HUES6 (cell line): ENCODE data around the gene LRG1.
A peak's percentile ranks its signal among the peaks of the same experiment; 100 is the strongest.

Source experiments
- H3K27ac ChIP-seq: 2 replicates; pipeline ENCODE4 v1.7.0; 2013; ENCODE audit warnings: low read depth, mild to moderate bottlenecking, low read length, inconsistent platforms
- H3K27me3 ChIP-seq: 2 replicates; pipeline ENCODE4 v1.6.1; 2013; ENCODE audit warnings: low read length; ENCODE audit not compliant: control insufficient read depth, insufficient read depth
- H3K36me3 ChIP-seq: 2 replicates; pipeline ENCODE4 v1.6.1; 2013; ENCODE audit warnings: low read length; ENCODE audit not compliant: control insufficient read depth, insufficient read depth
- H3K4me1 ChIP-seq: 2 replicates; pipeline ENCODE4 v1.6.1; 2013; ENCODE audit warnings: low read length; ENCODE audit not compliant: control insufficient read depth, insufficient read depth
- H3K4me3 ChIP-seq: 2 replicates; pipeline ENCODE4 v1.5.1; 2013; ENCODE audit warnings: low read depth, low read length
- H3K9ac ChIP-seq: one replicate; pipeline ENCODE4 v1.6.1; 2013; ENCODE audit warnings: mild to moderate bottlenecking, low read length
- H3K9me3 ChIP-seq: 2 replicates; pipeline ENCODE4 v1.6.1; 2013; ENCODE audit warnings: low read depth, low read length; ENCODE audit not compliant: control insufficient read depth, insufficient read depth

LRG1 gene

DNA sequence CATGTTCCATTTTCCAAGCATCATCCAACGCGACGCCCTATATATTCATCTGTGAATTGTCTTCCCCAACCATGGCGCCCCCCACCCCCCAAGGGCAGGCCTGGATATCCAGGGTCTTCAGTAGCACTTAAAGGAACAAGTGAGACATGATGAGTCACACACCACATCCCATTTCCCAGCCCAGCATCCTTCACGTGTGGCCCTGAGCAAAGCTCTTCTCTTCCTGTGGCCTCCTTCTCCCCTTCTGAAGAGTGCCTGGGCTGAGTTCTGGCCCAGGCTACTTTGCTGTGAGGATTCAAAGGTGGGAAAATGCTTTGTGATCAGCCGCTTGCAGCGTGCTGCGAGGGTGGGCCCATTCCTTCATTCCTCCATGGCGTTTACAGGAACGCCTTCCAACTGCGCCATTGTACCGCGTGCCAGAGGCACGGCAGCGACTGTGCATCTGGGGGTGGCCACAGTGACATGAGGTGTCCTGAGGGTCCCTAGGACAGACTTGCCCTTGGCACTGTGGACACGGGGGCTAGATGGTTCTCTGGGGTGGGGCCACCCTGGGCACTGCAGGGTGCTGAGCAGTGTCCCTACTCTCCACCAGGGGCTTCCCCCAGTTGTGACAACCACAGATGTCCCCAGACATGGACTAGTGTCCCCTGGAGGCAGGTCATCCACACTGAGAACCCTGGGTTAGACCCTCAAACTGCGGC lies 33.2 kb downstream of the LRG1 start:
- H3K4me3 ChIP-seq, result no peak overlapping the region
- peaks cover 14% of the 10 kb centered on the region for H3K27me3 ChIP-seq
- no peaks in the 10 kb centered on the region for H3K9me3 ChIP-seq
- H3K27ac ChIP-seq, result no peak overlapping the region
- H3K36me3 ChIP-seq, result peaks cover 46% of the 10 kb centered on the region
- H3K4me1 ChIP-seq, result no peaks in the 10 kb centered on the region
- peak overlapping the region; percentile 24 for H3K9ac ChIP-seq

DNA sequence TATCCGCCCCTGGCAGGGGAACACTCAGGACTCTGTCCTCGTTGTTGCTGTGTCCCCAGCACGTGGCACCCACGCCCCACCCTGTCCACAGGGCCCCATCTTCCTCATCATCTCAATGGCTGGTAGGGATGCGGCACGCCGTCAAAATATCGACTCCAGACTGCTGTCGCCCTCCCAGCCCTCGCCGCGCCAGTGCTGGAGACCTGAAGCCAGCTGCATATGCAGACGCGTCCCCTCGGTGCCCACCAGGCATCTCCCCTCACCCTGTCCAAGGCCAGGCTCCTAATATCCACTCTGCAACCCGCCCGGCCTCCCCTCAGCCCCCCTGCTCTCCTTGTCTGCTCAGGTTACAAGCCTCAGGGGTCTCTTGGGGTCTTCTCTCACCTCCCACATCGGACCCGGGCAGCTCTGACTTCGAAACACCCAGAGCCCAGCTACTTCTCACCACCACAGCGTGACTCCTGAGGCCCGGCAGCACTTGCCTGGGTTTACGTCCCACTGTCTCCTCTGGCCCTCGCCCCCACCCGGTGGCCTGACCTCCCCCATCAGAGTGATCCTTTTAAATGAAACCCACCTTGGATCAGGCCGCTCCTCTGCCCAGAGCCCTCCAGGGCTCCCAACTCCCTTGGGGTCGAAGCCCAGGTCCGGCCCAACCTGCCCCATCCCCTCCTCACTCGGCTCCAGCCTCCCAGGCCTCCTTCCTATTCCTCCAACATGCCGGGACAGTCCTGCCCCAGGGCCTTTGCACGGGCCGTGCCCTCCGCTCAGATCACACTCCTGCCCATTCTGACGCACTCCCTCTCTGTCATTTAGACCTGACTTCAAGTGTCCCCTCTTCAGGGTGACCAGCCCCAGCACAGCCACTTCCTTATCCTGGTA lies 34.0 kb downstream of the LRG1 start:
- H3K4me1 ChIP-seq, result no peaks in the 10 kb centered on the region
- H3K9me3 ChIP-seq, result no peaks in the 10 kb centered on the region
- no peak overlapping the region for H3K9ac ChIP-seq
- H3K36me3 ChIP-seq, result peaks cover 54% of the 10 kb centered on the region
- H3K27me3 ChIP-seq, result peaks cover 6% of the 10 kb centered on the region
- no peak overlapping the region for H3K27ac ChIP-seq
- H3K4me3 ChIP-seq, result no peak overlapping the region

DNA sequence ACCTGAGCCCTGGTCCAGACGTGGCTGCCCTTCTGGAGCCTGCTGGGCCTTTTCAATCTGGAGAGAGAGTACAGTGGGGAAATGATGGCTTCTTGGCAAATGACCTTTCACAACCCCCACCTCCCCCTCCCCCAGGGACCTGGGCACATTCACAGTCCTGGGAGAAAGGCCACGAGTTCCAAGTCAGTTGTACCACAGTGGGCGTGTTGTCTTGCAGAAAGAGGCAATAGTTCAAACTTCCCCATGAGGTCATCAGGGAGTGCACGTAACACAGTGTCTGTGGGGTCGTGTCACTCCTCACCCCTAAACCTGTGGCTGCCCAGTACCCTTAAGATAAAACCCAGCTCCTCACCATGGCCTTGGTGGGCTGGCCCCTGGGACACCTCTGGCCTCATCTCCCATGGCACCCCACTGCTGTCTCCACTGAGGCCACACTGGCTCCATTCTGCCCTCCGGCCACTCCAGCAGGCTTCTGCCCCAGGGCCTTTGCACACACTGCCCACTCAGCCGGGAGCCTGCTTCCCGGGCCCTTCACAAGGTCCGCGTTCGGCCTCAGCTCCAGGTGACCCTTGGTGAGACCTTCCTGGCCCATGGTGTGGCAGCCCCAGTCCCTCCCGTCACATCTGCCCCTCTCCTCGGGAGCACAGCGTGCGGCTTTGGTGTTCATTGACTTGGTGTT lies 34.8 kb downstream of the LRG1 start:
- H3K27me3 ChIP-seq, result no peaks in the 10 kb centered on the region
- H3K9me3 ChIP-seq, result no peaks in the 10 kb centered on the region
- H3K4me3 ChIP-seq, result no peak overlapping the region
- no peaks in the 10 kb centered on the region for H3K4me1 ChIP-seq
- H3K36me3 ChIP-seq, result peaks cover 61% of the 10 kb centered on the region
- H3K27ac ChIP-seq, result no peak overlapping the region
- H3K9ac ChIP-seq, result no peak overlapping the region

DNA sequence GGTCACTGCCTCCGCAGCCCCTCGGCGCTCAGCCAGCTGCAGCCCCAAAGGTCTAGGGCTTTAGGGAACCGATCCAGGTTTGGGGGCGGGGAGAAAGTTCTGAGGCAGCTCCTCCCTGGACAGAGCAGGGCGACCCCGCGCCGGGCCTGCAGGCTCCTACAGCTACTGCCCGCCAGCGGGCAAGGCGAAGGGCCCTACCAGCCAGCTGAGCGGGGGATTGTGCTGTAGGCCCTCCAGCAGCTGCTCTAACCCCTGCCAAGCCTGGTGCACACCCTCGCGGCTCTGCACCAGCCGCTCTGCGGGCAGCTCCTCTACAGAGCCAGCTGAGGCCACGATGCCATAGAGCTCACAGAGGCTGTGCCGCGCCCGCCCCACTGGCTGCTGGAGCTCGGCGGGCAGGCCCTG lies 35.5 kb downstream of the LRG1 start:
- no peak overlapping the region for H3K4me3 ChIP-seq
- H3K9me3 ChIP-seq, result no peaks in the 10 kb centered on the region
- no peak overlapping the region for H3K27ac ChIP-seq
- peaks cover 67% of the 10 kb centered on the region for H3K36me3 ChIP-seq
- H3K9ac ChIP-seq, result no peak overlapping the region
- no peaks in the 10 kb centered on the region for H3K4me1 ChIP-seq
- H3K27me3 ChIP-seq, result no peaks in the 10 kb centered on the region

DNA sequence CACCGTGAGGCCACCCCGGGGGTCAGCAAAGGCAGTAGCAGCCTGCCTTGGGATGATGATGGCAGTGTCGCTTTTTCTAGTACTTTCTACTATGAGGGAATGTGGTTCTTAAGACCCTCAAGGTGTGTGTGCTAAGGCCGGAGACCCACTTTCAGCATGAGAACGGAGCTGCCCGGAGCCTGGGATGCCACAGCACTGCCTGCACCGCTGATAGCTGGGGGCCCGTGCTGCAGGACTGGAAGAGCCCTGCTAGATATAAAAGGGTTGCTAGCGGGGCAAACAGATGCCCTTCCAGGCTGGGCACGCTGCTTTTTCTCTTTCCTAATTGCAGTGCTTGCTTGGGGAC lies 36.0 kb downstream of the LRG1 start:
- no peaks in the 10 kb centered on the region for H3K9me3 ChIP-seq
- H3K27ac ChIP-seq, result no peak overlapping the region
- H3K27me3 ChIP-seq, result no peaks in the 10 kb centered on the region
- H3K4me1 ChIP-seq, result no peaks in the 10 kb centered on the region
- peaks cover 70% of the 10 kb centered on the region for H3K36me3 ChIP-seq
- H3K4me3 ChIP-seq, result no peak overlapping the region
- no peak overlapping the region for H3K9ac ChIP-seq

DNA sequence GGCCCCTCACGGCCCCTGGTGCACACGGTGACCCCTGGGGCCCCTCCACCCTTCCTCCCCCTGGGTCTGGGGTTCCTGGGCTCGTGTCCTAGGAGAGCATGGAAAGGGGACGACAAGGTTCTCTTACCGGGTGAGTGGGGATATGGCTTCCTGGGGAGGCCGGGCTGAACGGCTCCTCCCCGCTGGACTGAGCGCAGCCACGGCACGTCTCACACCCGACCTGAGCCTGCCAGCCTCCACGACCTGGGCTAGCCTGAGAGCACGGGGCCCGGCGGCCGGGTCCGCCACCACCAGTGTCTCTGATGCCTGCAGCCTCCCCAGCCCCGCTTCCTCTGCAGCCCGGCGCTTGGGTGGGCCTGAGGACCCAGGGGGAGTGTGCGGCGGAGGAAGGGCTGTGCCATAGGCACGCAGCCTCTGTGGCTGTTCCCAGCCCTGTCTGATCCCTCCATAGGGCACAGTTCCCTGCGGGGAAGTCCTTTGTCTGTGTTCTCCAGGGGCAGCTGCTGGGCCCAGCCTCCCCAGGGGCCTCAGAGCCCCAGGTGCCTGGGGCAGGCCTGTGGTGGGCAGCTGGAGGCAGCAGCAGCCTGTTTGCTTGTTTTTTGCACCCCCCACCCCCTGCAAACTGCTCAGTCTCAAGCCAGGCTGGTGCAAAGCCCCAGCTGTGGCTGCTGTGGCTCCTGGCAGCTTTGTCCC lies 36.6 kb downstream of the LRG1 start:
- Histone ChIP-seq H3K27ac (no peak overlapping the region), H3K4me1 (no peaks in the 10 kb centered on the region), H3K9ac (no peak overlapping the region), H3K4me3 (no peak overlapping the region), H3K36me3 (peaks cover 75% of the 10 kb centered on the region), H3K9me3 (no peaks in the 10 kb centered on the region), H3K27me3 (no peaks in the 10 kb centered on the region)

DNA sequence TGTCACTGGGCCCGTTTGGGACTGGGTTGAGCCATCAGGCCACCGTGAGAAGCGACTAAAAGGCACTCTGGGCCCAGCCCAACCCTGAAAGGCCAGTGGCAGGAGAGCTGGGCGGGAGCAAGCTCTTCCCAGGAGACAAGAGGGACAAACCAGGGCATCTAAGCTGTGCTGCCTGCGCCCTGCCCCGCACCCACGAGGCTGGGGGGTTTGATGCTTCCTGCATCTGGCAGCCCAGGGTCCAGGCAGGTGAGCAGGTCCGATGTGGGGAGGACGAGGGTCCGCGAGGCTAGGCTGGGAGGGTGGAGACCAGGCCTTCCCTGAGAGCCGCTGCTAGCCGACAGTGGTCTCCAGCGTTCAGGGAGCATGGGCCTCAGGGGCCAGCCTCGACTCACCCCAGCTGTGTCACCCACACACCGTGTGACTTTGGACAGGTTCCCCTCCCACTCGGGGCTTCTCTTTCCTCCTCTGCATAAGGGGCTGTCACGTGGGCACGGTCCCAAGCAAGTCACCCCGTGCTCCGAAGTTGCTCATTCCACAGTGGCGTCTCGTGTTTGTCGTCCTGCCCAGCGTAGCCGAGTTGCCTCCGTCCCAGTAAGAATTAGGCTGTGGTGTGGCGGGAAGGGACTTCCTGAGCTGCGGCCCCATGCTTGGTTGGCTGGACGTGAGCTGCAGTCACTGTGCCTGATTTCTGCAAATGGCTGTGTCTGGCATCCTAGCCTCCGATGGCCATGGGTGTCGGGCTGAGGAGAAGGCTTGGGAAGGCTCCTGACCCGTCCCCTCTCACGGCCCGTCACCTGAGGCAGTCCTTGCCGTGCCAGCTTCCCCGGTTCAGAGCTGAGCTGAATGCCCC lies 37.3 kb downstream of the LRG1 start:
- H3K27ac ChIP-seq, result no peak overlapping the region
- no peak overlapping the region for H3K9ac ChIP-seq
- no peaks in the 10 kb centered on the region for H3K27me3 ChIP-seq
- no peak overlapping the region for H3K4me3 ChIP-seq
- H3K9me3 ChIP-seq, result no peaks in the 10 kb centered on the region
- no peaks in the 10 kb centered on the region for H3K4me1 ChIP-seq
- H3K36me3 ChIP-seq, result peaks cover 83% of the 10 kb centered on the region

DNA sequence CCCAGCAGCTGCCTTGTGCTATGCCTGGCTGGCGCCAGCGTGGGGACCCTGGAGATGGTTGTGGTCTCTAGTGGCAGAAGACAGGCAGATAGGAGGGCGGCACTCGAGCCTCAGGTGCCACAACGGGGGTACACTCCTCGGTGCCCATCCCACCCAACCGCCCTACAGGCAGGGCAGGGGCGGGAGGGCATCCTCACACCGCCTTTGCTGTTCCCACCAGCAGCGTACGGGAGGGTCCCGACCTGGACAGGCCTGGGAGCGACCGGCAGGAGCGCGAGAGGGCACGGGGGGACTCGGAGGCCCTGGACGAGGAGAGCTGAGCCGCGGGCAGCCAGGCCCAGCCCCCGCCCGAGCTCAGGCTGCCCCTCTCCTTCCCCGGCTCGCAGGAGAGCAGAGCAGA lies 38.1 kb downstream of the LRG1 start:
- no peaks in the 10 kb centered on the region for H3K4me1 ChIP-seq
- no peaks in the 10 kb centered on the region for H3K9me3 ChIP-seq
- H3K27me3 ChIP-seq, result no peaks in the 10 kb centered on the region
- H3K9ac ChIP-seq, result no peak overlapping the region
- H3K27ac ChIP-seq, result no peak overlapping the region
- H3K4me3 ChIP-seq, result no peak overlapping the region
- H3K36me3 ChIP-seq, result peaks cover 83% of the 10 kb centered on the region

DNA sequence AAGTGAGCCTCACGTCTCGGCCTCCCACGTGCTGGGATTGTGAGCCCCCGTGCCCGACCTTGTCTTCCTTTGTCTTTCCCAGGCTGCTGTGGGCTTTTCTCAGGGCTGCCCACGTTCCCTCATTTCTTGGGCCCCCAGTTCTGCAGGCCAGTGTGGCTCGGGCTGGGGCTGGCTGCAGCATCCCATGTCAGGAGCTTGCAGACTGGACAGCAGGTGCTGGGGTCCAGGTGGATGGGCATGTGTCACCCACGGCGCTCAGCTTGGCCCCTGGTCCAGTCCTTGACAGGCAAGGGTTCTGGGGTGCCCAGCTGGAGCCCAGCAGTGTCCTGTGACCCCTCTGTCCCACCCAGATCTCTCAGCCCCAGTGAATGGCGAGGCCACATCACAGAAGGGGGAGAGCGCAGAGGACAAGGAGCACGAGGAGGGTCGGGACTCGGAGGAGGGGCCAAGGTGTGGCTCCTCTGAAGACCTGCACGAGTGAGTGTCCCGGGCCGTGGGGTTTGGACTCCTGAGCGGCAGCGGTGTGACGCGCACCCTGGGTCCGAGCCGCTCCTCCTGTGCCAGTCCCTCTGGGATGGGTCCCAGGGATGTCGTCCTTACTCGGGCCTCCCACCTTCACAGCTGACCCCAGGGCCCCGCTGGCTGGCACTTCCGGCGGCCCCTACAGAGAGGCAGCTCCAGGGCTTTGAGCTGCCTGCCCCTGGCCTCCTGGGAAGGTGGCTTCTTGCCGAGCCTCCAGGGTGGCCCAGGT lies 38.8 kb downstream of the LRG1 start:
- Histone ChIP-seq H3K4me3 (no peak overlapping the region), H3K27ac (no peak overlapping the region), H3K36me3 (peaks cover 88% of the 10 kb centered on the region), H3K9me3 (no peaks in the 10 kb centered on the region), H3K9ac (no peak overlapping the region), H3K4me1 (no peaks in the 10 kb centered on the region), H3K27me3 (no peaks in the 10 kb centered on the region)

DNA sequence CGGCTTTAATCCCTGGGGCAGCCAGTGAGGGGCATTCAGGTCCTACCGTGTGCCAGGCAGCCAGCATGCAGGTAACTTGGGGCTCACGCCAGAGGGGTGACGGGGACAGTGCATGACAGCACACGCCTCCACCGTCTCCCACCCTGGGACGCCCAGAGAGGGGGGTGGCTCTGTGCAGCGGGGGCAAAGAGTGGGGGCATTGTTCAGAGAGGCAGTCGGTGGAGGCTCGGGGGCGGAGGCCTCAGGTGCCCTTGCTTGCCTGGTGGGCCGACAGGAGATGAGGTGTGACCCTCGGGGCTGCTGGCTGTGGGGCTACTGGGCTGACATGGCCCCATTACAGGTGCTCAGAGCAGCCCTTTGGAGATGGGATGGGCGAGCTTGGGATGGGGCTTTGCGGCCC lies 40.0 kb downstream of the LRG1 start:
- peaks cover 86% of the 10 kb centered on the region for H3K36me3 ChIP-seq
- H3K4me1 ChIP-seq, result no peaks in the 10 kb centered on the region
- H3K27me3 ChIP-seq, result no peaks in the 10 kb centered on the region
- H3K9ac ChIP-seq, result no peak overlapping the region
- H3K9me3 ChIP-seq, result no peaks in the 10 kb centered on the region
- no peak overlapping the region for H3K27ac ChIP-seq
- H3K4me3 ChIP-seq, result no peak overlapping the region
